GM19023 (cell line): ENCODE measurements around the gene CTAGE8.
A peak's percentile ranks its signal among the peaks of the same experiment; 100 is the strongest.
"Not testable (repeated sequence)": the region's sequence is repeated elsewhere in the genome, so short reads cannot be mapped to it uniquely, and the experiment has no call there.

Source experiments
- ATAC-seq: cut with Tn5 transposase; IDR thresholded peaks from one replicate; pipeline ENCODE4 v1.9.1; 2021; ENCODE audit warnings: mild to moderate bottlenecking, moderate library complexity; ENCODE audit not compliant: unreplicated experiment

CTAGE8 gene, protein sequence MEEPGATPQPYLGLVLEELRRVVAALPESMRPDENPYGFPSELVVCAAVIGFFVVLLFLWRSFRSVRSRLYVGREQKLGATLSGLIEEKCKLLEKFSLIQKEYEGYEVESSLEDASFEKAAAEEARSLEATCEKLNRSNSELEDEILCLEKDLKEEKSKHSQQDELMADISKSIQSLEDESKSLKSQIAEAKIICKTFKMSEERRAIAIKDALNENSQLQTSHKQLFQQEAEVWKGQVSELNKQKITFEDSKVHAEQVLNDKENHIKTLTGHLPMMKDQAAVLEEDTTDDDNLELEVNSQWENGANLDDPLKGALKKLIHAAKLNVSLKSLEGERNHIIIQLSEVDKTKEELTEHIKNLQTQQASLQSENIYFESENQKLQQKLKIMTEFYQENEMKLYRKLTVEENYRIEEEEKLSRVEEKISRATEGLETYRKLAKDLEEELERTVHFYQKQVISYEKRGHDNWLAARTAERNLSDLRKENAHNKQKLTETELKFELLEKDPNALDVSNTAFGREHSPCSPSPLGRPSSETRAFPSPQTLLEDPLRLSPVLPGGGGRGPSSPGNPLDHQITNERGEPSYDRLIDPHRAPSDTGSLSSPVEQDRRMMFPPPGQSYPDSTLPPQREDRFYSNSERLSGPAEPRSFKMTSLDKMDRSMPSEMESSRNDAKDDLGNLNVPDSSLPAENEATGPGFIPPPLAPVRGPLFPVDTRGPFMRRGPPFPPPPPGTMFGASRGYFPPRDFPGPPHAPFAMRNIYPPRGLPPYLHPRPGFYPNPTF

DNA sequence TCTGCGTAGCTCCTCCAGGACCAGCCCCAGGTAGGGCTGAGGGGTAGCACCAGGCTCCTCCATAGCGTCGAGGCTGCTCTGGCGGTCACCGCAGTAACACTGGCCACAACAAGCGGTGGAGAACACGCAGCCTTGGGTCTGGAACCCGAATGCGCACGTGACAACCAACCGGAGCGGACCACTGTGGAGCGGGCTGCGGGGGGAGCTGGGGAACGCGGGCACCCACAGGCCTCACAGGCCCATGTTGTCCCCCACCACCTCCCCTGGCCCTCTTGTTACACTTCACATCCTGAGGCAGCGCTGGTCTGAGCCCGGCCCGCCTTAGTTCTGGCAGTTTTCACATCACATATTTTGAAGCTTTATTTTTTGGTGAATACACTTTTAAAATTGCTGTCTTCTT, at the start of gene CTAGE8:
Gene CTAGE8, minus strand, starts transcription at position 101 of the 400 bp plus-strand sequence. Its CDS starts 38 bp downstream, at position 63.
- not testable (repeated sequence) for ATAC-seq

GRCh38 chr7:144317537-144317936, 48.4 kb upstream of the CTAGE8 start:
- ATAC-seq, result not testable (repeated sequence)

DNA sequence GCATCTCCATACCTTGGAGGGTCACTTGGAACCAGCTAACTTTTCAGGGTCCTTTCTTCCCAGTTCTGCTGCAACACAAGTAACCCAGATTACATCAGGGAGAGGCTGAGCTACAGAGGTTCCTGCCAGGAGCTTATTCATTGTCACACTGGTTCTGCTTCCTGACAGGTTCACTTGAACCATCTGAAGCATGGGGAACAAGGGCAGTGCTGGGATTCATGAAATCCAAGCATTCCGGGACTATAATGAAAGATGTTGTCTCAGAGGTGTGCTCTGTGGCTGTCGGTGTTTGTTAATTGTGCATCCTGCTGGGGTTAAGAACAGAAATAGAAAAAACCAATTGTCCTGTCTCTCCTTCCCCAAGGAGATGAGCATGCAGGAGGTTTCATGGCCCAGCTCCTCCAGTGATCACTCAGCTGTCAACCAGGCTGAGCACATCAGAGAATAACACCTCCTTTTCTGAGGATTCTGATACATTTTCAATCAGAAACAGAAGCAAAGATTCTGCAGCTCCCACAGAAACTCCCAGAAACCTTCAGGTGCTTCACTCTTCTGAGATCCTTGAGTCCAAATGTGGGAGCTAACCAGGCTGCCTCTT, 42.9 kb upstream of the CTAGE8 start, which contains the start of gene OR2A1:
Gene OR2A1, plus strand, starts transcription at position 548 of the 598 bp plus-strand sequence. CDS start 5,706 bp downstream, outside the sequence.
- ATAC-seq, result not testable (repeated sequence)

GRCh38 chr7:144311218-144311617, 42.1 kb upstream of the CTAGE8 start:
- not testable (repeated sequence) for ATAC-seq

DNA sequence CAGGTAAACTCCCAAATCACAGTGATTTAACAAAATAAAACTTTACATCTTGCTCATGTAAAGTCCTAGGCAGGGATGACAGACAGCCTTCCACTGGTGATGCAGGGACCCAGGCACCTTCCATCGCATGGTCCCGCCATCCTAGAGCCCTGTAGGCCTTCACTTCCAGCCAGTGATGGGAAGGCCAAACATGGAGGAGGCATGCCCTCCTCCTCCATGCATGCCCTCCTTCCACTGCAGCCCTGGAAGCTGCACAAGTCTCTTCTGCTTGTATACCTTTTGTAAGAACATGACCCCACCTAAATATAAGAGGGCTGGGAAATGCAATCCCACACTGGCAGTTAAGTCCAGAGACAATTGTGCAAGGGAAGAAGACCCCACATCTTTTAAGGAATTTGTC, 40.6 kb upstream of the CTAGE8 start:
- ATAC-seq, result not testable (repeated sequence)

DNA sequence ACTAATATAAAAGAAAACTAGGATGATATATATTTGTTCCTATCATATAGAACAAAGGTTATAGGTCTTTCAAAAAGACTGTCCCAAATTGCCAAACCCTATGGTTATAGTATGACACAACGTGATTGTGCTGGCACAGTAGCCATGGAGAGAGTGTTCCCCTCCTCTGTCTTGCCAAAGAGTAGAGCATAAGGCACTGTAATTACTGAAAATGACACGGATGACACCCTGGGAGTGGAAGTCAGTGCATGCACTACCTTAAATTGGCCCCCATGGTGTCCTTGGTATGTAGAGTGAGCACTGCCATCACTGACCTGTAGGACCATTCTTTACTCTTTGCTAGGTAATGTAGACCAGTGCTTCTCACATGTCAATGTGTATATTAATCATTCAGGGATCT, 36.1 kb upstream of the CTAGE8 start:
- not testable (repeated sequence) for ATAC-seq

DNA sequence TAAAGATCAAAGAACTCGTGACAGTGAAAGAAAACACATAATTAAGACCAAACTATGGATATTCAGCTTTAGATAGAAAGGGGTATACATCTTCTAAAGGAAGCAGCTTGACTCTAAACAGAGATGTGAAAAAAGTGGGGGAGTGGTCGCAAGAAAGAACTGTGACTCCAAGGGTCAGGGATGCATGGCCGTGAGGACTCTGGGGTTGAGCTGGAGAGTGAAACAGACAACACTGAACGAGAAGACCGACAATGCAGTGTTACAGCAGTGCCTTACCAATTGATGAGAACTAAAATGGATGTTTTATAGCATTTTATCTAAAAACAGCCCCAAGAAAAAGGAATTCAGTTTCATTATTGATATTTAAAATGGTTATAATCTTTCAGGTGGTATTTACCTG, 34.5 kb upstream of the CTAGE8 start:
- ATAC-seq, result not testable (repeated sequence)

- not testable (repeated sequence) for ATAC-seq
Observed at GRCh38 chr7:144302578-144303303, 33.7 kb upstream of the CTAGE8 start.

GRCh38 chr7:144293794-144294499, 24.9 kb upstream of the CTAGE8 start:
- peak; percentile 75 for ATAC-seq

DNA sequence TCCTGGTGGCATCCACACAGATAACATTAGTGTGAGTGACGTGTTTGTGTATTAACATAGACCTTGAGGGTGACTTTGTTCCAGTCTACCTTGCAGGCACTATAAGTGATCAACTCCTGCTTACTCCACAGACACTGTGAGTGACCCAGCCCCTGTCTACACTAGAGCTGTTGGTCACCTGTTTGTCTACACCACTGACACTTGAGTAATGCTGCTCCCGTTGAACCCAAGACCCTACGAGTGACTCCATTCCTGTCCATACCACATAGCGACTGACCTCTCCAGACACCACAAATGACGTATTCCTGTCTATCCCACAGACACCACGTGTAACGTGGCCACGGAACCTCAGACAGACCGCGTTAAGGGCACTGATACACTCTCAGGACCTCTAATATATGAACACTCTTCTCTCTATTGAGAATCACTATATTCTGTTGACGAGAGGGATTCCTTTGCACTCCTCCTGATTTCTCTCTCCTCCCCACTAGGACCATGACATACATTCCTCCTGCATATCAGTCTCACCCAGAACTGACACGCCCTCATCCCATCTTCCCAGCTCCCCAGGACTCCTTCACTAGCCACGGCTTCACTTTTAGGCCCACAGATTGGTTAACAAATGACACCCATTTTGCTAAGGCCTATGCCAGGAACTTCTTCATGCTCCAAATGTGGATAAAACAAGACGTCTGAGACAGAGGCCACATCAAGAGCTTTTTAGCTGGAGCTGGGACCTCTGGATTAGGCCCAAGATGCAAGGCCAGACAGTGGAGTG, 23.5 kb upstream of the CTAGE8 start:
- ATAC-seq, result not testable (repeated sequence)

DNA sequence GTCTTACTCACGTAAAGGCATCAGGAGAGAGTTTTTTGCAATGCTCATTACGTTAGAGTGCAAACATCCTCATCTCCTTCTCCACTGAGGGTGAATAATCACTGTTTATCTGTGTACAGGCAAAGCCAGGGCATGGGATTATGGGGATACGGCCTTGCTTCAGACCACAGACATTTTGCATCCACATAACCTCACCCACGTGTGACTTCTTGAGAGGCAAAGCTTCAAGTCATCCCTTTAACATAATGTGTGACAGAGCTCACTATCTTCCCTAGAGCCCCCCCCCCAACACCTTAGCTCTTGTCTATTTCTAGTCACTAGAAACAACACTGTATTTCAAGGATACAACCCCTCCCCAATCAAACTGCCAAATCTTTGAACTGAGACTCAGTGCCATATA, 22.5 kb upstream of the CTAGE8 start:
- ATAC-seq, result not testable (repeated sequence)

DNA sequence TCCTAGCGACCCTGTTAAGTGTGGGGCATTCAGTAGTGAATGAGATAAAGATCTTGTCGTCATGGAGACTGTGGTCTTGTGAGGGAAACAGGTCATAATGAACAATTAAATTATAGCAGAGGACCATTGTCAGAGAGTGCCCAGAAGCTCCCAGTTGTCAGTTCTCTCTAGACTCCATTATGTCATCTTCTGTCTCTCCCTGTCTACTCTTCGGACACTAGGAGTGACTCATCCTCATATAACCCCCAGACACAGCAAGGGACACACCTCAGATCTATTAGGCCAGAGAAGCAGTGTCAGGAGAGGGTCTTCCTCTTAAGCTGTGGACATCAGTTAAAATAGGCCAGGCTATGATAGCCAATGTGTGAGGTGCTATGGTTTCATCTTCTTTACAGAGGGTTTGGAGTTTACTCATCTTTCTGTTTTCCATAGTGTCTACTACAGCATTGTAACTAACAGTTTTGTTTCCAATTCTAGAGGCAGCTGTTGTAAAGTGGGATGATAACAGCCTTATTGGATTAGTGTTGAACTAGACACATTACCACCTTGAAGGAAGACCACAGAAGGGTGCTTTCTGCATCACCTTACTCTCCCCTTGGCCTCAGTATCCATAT, 18.2 kb upstream of the CTAGE8 start:
- ATAC-seq, result not testable (repeated sequence)

DNA sequence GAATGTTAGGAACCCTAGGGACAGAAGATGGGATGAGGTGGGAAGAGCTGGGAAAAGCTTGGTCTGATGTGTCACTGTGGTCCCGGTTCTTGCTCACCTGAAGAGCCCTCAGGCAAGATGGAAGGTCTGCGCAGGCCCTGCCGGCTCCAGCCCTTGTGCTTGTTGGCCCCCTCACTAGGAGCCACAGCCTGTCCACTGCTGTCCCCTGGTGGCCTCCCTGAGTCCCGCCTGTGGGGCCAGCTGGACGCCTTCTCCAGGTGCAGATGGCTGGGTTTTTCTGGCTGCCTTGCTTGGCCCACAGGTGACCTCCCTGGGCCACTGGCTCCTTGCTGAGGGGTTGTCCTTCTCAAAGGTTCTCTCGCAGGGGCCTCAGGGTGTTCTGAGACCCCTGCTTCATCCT, 14.6 kb upstream of the CTAGE8 start:
- not testable (repeated sequence) for ATAC-seq

- not testable (repeated sequence) for ATAC-seq
Observed at GRCh38 chr7:144282490-144282889, 13.4 kb upstream of the CTAGE8 start.

DNA sequence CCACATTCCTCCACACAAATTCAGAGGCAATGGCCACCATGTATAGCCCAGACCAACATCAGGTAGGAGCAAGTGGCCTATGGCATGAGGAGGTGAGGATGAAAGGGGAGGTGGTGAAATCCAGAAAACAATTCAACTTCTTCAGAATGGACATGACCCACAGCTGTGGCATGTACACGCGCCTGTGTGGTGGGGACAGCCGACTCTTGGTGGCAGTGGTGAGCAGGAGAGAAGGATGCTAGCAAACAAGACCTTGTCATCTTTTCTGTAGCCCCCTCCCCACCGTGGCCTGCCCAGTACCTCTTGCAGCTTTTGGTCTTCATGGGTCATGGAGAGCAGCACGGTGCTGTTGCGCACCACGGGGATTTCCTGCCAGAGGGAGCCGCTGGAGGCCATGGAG, 12.9 kb upstream of the CTAGE8 start:
- ATAC-seq, result not testable (repeated sequence)

DNA sequence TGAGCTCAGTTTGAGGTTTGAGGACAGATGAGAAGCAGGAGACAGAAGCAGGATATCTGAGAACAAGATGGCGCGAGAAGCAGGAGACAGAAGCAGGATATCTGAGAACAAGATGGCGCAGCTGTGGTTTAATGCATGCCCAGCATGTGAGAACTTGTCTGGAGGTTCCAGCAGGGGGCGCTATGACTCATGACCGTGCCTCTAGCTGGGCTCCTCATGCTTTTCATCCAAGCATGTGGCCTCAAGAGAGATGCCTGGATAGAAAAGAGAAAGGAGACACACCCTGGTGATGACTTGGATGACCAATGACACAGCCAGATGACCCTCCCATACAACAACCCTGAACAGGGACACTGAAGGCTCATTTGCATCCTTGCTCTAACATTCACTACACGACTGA, 10.9 kb upstream of the CTAGE8 start:
- not testable (repeated sequence) for ATAC-seq

- not testable (repeated sequence) for ATAC-seq
Observed at GRCh38 chr7:144275281-144275680, 6.2 kb upstream of the CTAGE8 start.

DNA sequence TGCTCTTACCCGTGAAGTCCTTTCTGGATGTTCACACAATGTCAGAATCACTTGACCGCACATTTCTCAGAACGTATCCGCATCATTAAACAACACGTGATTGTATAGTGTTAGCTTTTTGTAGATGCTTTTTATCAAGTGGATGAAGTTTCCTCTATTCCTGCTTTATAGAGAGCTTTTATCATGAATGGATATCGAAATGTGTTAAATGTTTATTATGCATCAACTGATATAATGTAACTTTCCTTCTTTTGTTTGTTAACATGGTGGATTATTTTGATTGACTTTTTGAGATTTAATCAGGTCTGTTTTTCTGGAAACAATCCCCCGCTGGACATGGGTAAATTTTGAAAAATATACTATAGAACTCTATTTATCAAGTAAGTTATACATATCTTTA, 4.4 kb downstream of the CTAGE8 start, which contains the start of gene OR2A7:
Gene OR2A7, minus strand, starts transcription at position 101 of the 400 bp plus-strand sequence. CDS start 5,164 bp downstream, outside the sequence.
- not testable (repeated sequence) for ATAC-seq

GRCh38 chr7:144262128-144262527, 7.0 kb downstream of the CTAGE8 start:
- not testable (repeated sequence) for ATAC-seq
